WERI-Rb-1 (cell line): ENCODE results near the gene SOX6.

ENCODE experiments used
- DNase-seq: peaks from one replicate; pipeline ENCODE4 v3.0.0-alpha.2; 2020
- H3K27ac ChIP-seq: fragments of 250-450 bp; sonication (Bioruptor Pico); 2 replicates; pipeline ENCODE4 v1.5.1; 2020; ENCODE audit warnings: mild to moderate bottlenecking, moderate library complexity
- H3K27me3 ChIP-seq: fragments of 250-450 bp; sonication (Bioruptor Pico); 2 replicates; pipeline ENCODE4 v1.5.1; 2021; ENCODE audit warnings: mild to moderate bottlenecking, low read depth, moderate library complexity; ENCODE audit not compliant: insufficient read depth, severe bottlenecking
- H3K36me3 ChIP-seq: fragments of 250-450 bp; sonication (Bioruptor Pico); 2 replicates; pipeline ENCODE4 v1.5.1; 2020; ENCODE audit warnings: mild to moderate bottlenecking, moderate library complexity
- H3K4me3 ChIP-seq: 2 replicates; pipeline ENCODE4 v1.5.1; 2011; ENCODE audit warnings: low read depth, mild to moderate bottlenecking, control low read depth, low read length
- H3K9me3 ChIP-seq: fragments of 250-450 bp; sonication (Bioruptor Pico); 2 replicates; pipeline ENCODE4 v1.5.1; 2021; ENCODE audit warnings: mild to moderate bottlenecking, moderate library complexity; ENCODE audit not compliant: severe bottlenecking
- TF ChIP-seq, protein P1 (sequence below): IDR thresholded peaks from 2 replicates; pipeline ENCODE4 v1.5.1; 2011; ENCODE audit warnings: low read depth, mild to moderate bottlenecking, control low read depth, inconsistent platforms, low read length

Gene SOX6

GRCh38 chr11:16186680-16187079 is 169.7 kb downstream of the SOX6 start:
- DNase-seq: no peak
- Histone ChIP-seq H3K27me3 (no peaks in the 10 kb centered on the region), H3K4me3 (no peak overlapping the region), H3K9me3 (no peaks in the 10 kb centered on the region), H3K27ac (no peak overlapping the region), H3K36me3 (no peaks in the 10 kb centered on the region)
- TF ChIP-seq, protein P1, sequence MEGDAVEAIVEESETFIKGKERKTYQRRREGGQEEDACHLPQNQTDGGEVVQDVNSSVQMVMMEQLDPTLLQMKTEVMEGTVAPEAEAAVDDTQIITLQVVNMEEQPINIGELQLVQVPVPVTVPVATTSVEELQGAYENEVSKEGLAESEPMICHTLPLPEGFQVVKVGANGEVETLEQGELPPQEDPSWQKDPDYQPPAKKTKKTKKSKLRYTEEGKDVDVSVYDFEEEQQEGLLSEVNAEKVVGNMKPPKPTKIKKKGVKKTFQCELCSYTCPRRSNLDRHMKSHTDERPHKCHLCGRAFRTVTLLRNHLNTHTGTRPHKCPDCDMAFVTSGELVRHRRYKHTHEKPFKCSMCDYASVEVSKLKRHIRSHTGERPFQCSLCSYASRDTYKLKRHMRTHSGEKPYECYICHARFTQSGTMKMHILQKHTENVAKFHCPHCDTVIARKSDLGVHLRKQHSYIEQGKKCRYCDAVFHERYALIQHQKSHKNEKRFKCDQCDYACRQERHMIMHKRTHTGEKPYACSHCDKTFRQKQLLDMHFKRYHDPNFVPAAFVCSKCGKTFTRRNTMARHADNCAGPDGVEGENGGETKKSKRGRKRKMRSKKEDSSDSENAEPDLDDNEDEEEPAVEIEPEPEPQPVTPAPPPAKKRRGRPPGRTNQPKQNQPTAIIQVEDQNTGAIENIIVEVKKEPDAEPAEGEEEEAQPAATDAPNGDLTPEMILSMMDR: no peak

DNA sequence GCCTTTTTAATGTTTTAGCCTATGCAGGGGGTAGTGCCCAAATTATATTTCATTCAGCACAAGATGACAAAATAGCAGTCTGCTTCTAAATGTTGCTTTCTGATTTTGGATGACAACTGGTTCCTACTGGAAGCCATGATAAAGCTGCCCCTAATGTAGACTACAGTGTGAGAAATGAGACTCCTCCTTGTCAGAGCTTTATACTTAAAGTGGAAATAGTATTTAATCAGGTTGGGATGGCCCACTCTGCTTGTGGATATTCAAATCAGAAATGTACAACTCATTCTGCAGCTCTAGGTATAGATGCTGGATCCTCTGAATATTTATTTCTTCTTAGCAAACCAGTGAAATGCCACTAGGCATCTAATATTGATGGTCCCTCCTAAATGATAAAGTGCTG is 171.3 kb downstream of the SOX6 start:
- TF ChIP-seq, protein P1: no peak
- H3K4me3 ChIP-seq: no peak overlapping the region

DNA sequence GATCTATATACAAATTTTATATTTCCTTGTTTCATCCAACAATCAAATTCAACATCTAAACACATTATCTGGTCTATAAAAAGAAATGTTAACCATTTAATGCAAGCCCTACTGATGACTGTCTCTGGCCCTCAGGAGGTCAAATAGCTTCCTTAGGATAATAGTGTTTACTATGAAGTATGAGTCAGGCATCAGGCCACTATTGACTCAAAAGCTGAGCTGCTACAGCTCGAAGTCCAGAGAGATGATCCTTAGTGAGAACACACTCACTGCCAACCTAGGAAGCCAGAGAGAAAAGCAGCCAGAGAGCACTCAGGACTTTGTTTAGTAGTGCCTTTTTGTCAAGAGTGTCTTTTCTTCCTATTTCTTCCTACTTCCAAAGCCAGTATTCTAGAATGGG is 171.8 kb downstream of the SOX6 start:
- Histone ChIP-seq H3K36me3 (no peaks in the 10 kb centered on the region), H3K4me3 (no peak overlapping the region), H3K9me3 (no peaks in the 10 kb centered on the region), H3K27ac (no peak overlapping the region), H3K27me3 (no peaks in the 10 kb centered on the region)
- no peak for DNase-seq
- TF ChIP-seq, protein P1: no peak

More for the DNA sequence above, 171.3 kb downstream of the SOX6 start:
- Histone ChIP-seq H3K27ac (no peak overlapping the region), H3K36me3 (no peaks in the 10 kb centered on the region), H3K27me3 (no peaks in the 10 kb centered on the region), H3K9me3 (no peaks in the 10 kb centered on the region)
- DNase-seq: no peak

- DNase-seq: no peak
- Histone ChIP-seq H3K4me3 (no peak overlapping the region), H3K36me3 (no peaks in the 10 kb centered on the region), H3K27ac (no peak overlapping the region), H3K9me3 (no peaks in the 10 kb centered on the region), H3K27me3 (no peaks in the 10 kb centered on the region)
- TF ChIP-seq, protein P1: no peak
Observed at GRCh38 chr11:16182553-16182952, 173.8 kb downstream of the SOX6 start.

GRCh38 chr11:16180868-16181267 is 175.5 kb downstream of the SOX6 start:
- Histone ChIP-seq H3K4me3 (no peak overlapping the region), H3K9me3 (no peaks in the 10 kb centered on the region), H3K27me3 (no peaks in the 10 kb centered on the region), H3K27ac (no peak overlapping the region), H3K36me3 (no peaks in the 10 kb centered on the region)
- no peak for DNase-seq
- TF ChIP-seq, protein P1: no peak

GRCh38 chr11:16179676-16180075 is 176.7 kb downstream of the SOX6 start:
- no peaks in the 10 kb centered on the region for H3K27me3 ChIP-seq
- no peak overlapping the region for H3K27ac ChIP-seq
- no peak overlapping the region for H3K4me3 ChIP-seq
- no peaks in the 10 kb centered on the region for H3K9me3 ChIP-seq
- H3K36me3 ChIP-seq: no peaks in the 10 kb centered on the region
- TF ChIP-seq, protein P1: no peak
- no peak for DNase-seq
